Panc1 (cell line): Measurements from ENCODE around the gene NCL.

ENCODE experiments used
- POLR2AphosphoS5 ChIP-seq: IDR thresholded peaks from 2 replicates; pipeline ENCODE4 v1.6.1; 2012; ENCODE audit warnings: mild to moderate bottlenecking, low read depth, low read length, moderate library complexity
- TF ChIP-seq, protein P1 (sequence below): fragments of 450-650 bp; IDR thresholded peaks from 2 replicates; pipeline ENCODE4 v1.5.1; 2017; ENCODE audit warnings: mild to moderate bottlenecking
- TF ChIP-seq, protein P2 (sequence below), 2 experiments: IDR thresholded peaks; 2 replicates each; pipeline ENCODE4 v1.6.1; 2011 to 2012; ENCODE audit warnings: low read depth in 2 of 2, control low read depth in 1 of 2, low read length in 1 of 2, mild to moderate bottlenecking in 1 of 2, moderate library complexity in 1 of 2; ENCODE audit not compliant: insufficient read depth in 1 of 2

DNA sequence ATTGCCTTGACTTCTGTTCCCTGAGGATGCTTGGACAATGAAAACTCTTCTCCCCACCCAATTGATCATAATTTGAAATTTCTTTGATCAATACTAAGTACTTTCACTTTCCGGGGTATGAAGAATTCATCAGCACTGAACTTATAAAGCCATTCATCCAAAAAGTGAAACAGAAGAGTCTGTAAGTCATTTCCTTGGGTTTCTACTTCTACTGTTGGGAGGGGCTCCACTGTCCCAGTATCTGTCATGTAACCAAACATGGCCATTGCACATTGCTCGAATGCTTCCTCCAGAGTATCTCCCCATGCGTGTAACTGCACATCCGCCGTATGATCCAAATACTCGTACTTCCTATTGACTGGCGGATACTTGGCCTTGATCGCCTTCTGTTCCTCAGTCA, 30.3 kb downstream of the NCL start:
- TF ChIP-seq, protein P1, sequence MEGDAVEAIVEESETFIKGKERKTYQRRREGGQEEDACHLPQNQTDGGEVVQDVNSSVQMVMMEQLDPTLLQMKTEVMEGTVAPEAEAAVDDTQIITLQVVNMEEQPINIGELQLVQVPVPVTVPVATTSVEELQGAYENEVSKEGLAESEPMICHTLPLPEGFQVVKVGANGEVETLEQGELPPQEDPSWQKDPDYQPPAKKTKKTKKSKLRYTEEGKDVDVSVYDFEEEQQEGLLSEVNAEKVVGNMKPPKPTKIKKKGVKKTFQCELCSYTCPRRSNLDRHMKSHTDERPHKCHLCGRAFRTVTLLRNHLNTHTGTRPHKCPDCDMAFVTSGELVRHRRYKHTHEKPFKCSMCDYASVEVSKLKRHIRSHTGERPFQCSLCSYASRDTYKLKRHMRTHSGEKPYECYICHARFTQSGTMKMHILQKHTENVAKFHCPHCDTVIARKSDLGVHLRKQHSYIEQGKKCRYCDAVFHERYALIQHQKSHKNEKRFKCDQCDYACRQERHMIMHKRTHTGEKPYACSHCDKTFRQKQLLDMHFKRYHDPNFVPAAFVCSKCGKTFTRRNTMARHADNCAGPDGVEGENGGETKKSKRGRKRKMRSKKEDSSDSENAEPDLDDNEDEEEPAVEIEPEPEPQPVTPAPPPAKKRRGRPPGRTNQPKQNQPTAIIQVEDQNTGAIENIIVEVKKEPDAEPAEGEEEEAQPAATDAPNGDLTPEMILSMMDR, result no peak
- no peak for TF ChIP-seq POLR2AphosphoS5
- TF ChIP-seq, protein P2, sequence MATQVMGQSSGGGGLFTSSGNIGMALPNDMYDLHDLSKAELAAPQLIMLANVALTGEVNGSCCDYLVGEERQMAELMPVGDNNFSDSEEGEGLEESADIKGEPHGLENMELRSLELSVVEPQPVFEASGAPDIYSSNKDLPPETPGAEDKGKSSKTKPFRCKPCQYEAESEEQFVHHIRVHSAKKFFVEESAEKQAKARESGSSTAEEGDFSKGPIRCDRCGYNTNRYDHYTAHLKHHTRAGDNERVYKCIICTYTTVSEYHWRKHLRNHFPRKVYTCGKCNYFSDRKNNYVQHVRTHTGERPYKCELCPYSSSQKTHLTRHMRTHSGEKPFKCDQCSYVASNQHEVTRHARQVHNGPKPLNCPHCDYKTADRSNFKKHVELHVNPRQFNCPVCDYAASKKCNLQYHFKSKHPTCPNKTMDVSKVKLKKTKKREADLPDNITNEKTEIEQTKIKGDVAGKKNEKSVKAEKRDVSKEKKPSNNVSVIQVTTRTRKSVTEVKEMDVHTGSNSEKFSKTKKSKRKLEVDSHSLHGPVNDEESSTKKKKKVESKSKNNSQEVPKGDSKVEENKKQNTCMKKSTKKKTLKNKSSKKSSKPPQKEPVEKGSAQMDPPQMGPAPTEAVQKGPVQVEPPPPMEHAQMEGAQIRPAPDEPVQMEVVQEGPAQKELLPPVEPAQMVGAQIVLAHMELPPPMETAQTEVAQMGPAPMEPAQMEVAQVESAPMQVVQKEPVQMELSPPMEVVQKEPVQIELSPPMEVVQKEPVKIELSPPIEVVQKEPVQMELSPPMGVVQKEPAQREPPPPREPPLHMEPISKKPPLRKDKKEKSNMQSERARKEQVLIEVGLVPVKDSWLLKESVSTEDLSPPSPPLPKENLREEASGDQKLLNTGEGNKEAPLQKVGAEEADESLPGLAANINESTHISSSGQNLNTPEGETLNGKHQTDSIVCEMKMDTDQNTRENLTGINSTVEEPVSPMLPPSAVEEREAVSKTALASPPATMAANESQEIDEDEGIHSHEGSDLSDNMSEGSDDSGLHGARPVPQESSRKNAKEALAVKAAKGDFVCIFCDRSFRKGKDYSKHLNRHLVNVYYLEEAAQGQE (IDR thresholded peaks at IDR 0.05; ENCODE audit: insufficient read depth in 1 of 2, low read depth in 2 of 2, low read length in 1 of 2), result no peak
